Endothelial cell of umbilical vein (primary cell): ENCODE measurements around the gene NR6A1. TPM values are rescaled to one million over a fixed set of nuclear protein-coding genes. Genes with fewer than 3 reads are reported as not detected.

Experiments used
- BruUV-seq: library from RNA; stranded (reverse); fragments of 400-500 nt; replicated peaks from 2 replicates; lab custom pipeline; 2021; lab: Mats Ljungman, UMichigan
- CTCF ChIA-PET: fragments of 300-600, 350-600 bp; sonication (Branson Sonifier 250); formaldehyde crosslinking; loops from one replicate; lab custom pipeline; 2021; ENCODE audit warnings: antibody characterized with exemption, inconsistent platforms; lab: Charles Lee
- POLR2A ChIA-PET: fragments of 300-600, 350-600 bp; sonication (Branson Sonifier 250); formaldehyde crosslinking; loops from one replicate; lab custom pipeline; 2021; ENCODE audit warnings: antibody characterized with exemption, inconsistent platforms; lab: Charles Lee
- DNase-seq: peaks from one replicate; pipeline ENCODE4 v3.0.0-alpha.2; 2011; ENCODE audit warnings: low read depth, low spot score
- FAIRE-seq: peaks from 2 replicates; lab custom pipeline; 2011; peaks lifted over from hg19 to GRCh38; lab: Jason Lieb, UNC
- H2AFZ ChIP-seq: 2 replicates; pipeline ENCODE4 v1.6.0; 2012; ENCODE audit warnings: low read depth, low read length, control low read depth, inconsistent platforms
- H3K27ac ChIP-seq: 2 replicates; pipeline ENCODE4 v1.5.1; 2011; ENCODE audit warnings: low read depth, mild to moderate bottlenecking, control low read depth, low read length, moderate library complexity; ENCODE audit not compliant: insufficient read depth
- H3K27me3 ChIP-seq, 2 experiments: 2 replicates each; pipeline versions ENCODE4 v1.6.0 to v1.6.1; 2011; ENCODE audit warnings: low read length in 2 of 2, mixed read lengths in 1 of 2; ENCODE audit not compliant: control insufficient read depth in 2 of 2, insufficient read depth in 2 of 2
- H3K36me3 ChIP-seq, 2 experiments: 2 replicates in 1 of 2; 3 replicates in 1 of 2; pipeline ENCODE4 v1.5.1; 2011; ENCODE audit warnings: low read length in 2 of 2, mild to moderate bottlenecking in 1 of 2, moderate library complexity in 1 of 2; ENCODE audit not compliant: control insufficient read depth in 2 of 2, insufficient read depth in 2 of 2; ENCODE audit errors: extremely low read depth in 1 of 2
- H3K4me1 ChIP-seq: 3 replicates; pipeline ENCODE4 v1.5.1; 2011; ENCODE audit warnings: mild to moderate bottlenecking, low read length; ENCODE audit not compliant: control insufficient read depth, insufficient read depth; ENCODE audit errors: extremely low read depth
- H3K4me2 ChIP-seq: 2 replicates; pipeline ENCODE4 v1.6.1; 2011; ENCODE audit warnings: low read length, control low read depth, mixed read lengths; ENCODE audit not compliant: insufficient read depth
- H3K4me3 ChIP-seq, 3 experiments: fragments of 200-600 bp in 1 of 3; sonication (generic), shearing (Covaris generic) in 1 of 3; replicated peaks in 1 of 3; 2 replicates each; pipeline ENCODE4 v1.5.1; 2011 to 2016; ENCODE audit warnings: control low read depth in 3 of 3, low read length in 3 of 3, mild to moderate bottlenecking in 2 of 3, inconsistent platforms in 1 of 3, low read depth in 1 of 3, moderate library complexity in 1 of 3; ENCODE audit not compliant: insufficient read depth in 1 of 3
- H3K79me2 ChIP-seq: 2 replicates; pipeline ENCODE4 v1.6.0; 2012; ENCODE audit warnings: low read length, inconsistent platforms; ENCODE audit not compliant: control insufficient read depth, insufficient read depth
- H3K9ac ChIP-seq: replicated peaks from 2 replicates; pipeline ENCODE3; 2011; ENCODE audit warnings: low read length, control low read depth; ENCODE audit not compliant: insufficient read depth; ENCODE audit errors: extremely low read depth
- H3K9me1 ChIP-seq: replicated peaks from 3 replicates; pipeline ENCODE4 v1.6.0; 2011; ENCODE audit warnings: mild to moderate bottlenecking, low read length; ENCODE audit not compliant: control insufficient read depth, insufficient read depth; ENCODE audit errors: extremely low read depth
- H3K9me3 ChIP-seq: replicated peaks from 2 replicates; pipeline ENCODE4 v1.5.1; 2012; ENCODE audit warnings: low read length, inconsistent platforms; ENCODE audit not compliant: control insufficient read depth, insufficient read depth
- H4K20me1 ChIP-seq: replicated peaks from 2 replicates; pipeline ENCODE3; 2011; ENCODE audit warnings: mild to moderate bottlenecking, low read length; ENCODE audit not compliant: control insufficient read depth, insufficient read depth; ENCODE audit errors: extremely low read depth
- CTCF ChIP-seq, 2 donors: IDR thresholded peaks; 1 replicate in 1 of 2; 2 replicates in 1 of 2; pipeline ENCODE4 v1.5.1; 2011; ENCODE audit warnings: low read length in 2 of 2, mild to moderate bottlenecking in 2 of 2, moderate library complexity in 2 of 2, control low read depth in 1 of 2, inconsistent platforms in 1 of 2, low read depth in 1 of 2; ENCODE audit not compliant: insufficient read depth in 1 of 2; ENCODE audit errors: extremely low read depth in 1 of 2
- EZH2 ChIP-seq: IDR thresholded peaks from 2 replicates; pipeline ENCODE4 v1.6.1; 2012; ENCODE audit warnings: borderline replicate concordance, low read depth, mild to moderate bottlenecking, moderate library complexity, low read length, inconsistent platforms; ENCODE audit not compliant: severe bottlenecking
- FOS ChIP-seq: IDR thresholded peaks from 2 replicates; pipeline ENCODE4 v1.6.1; 2011; ENCODE audit warnings: mild to moderate bottlenecking, low read length, moderate library complexity, borderline replicate concordance; ENCODE audit not compliant: insufficient read depth
- GATA2 ChIP-seq: IDR thresholded peaks from 2 replicates; pipeline ENCODE4 v1.7.0; 2011; ENCODE audit warnings: low read depth, mild to moderate bottlenecking, moderate library complexity, mixed read lengths, low read length; ENCODE audit not compliant: insufficient read length, insufficient read depth
- JUN ChIP-seq: IDR thresholded peaks from 2 replicates; pipeline ENCODE4 v1.6.1; 2011; ENCODE audit warnings: borderline replicate concordance, low read depth; ENCODE audit not compliant: insufficient read length, insufficient read depth
- MAX ChIP-seq: IDR thresholded peaks from 2 replicates; pipeline ENCODE4 v1.6.1; 2011; ENCODE audit not compliant: insufficient read depth, insufficient read length
- MYC ChIP-seq: IDR thresholded peaks from one replicate; pipeline ENCODE4 v1.6.1; 2011; ENCODE audit warnings: mild to moderate bottlenecking, low read depth, low read length
- POLR2A ChIP-seq: IDR thresholded peaks from 2 replicates; pipeline ENCODE4 v1.6.1; 2012; ENCODE audit warnings: low read depth, mild to moderate bottlenecking, control low read depth, low read length
- POLR2AphosphoS5 ChIP-seq: IDR thresholded peaks from 2 replicates; pipeline ENCODE4 v1.6.1; 2012; ENCODE audit warnings: low read depth, mild to moderate bottlenecking, control low read depth, low read length, moderate library complexity; ENCODE audit not compliant: insufficient read depth
- dilution Hi-C: fragments of 300-500 bp; cut with MboI; formaldehyde crosslinking; loops from one replicate; pipeline ENCODE4 v1.15.0; 2019; ENCODE audit warnings: low sequenced_read_pairs; ENCODE audit not compliant: extremely low pct_ligation_motif_present
- intact Hi-C: fragments of 100-400 bp; cut with micrococcal nuclease; formaldehyde crosslinking; loops from one replicate; pipeline ENCODE4 v1.10.0; 2022
- polyA plus RNA-seq, 4 experiments: library from polyadenylated mRNA; depleted of rRNA in 3 of 4; stranded (reverse) in 3 of 4; unstranded in 1 of 4; fragments of >200 nt; gene quantifications; 2 replicates each; pipeline versions ENCODE4 v1.2.1 to v1.2.3, GENCODE V29; 2011 to 2012; ENCODE audit warnings: missing spikeins in 1 of 4
- total RNA-seq: library from RNA; stranded (reverse); gene quantifications from 2 replicates; pipeline ENCODE4 v1.2.3, GENCODE V29; 2021

NR6A1 gene
- total and polyA plus RNA-seq, 2 donors (not counting 3 experiments of a cell fraction or from before 2014, with no cell fraction given): 0.17 to 1.2 TPM

- no peak overlapping the region for H3K4me3 ChIP-seq
- H3K4me1 ChIP-seq: peaks cover 11% of the 10 kb centered on the region
- dilution Hi-C loops (no loop called here), intact Hi-C loops (no loop called here)
- H3K27ac ChIP-seq: no peak overlapping the region
- TF ChIP-seq POLR2AphosphoS5 (no peak), CTCF (IDR thresholded peaks at IDR 0.05; ENCODE audit: extremely low read depth in 1 of 2, insufficient read depth in 1 of 2, low read depth in 1 of 2, low read length in 2 of 2) (no peak), FOS (no peak), POLR2A (no peak), MYC (no peak), EZH2 (no peak), MAX (no peak), GATA2 (no peak), JUN (no peak)
- H3K4me2 ChIP-seq: no peak overlapping the region
- no peaks in the 10 kb centered on the region for H3K9me3 ChIP-seq
- POLR2A ChIA-PET: no interaction called here
- no peaks in the 10 kb centered on the region for H4K20me1 ChIP-seq
- no TSS peak for BruUV-seq
- FAIRE-seq: no peak
- no peak overlapping the region for H3K9ac ChIP-seq
- no peaks in the 10 kb centered on the region for H3K9me1 ChIP-seq
- no peaks in the 10 kb centered on the region for H3K79me2 ChIP-seq
- peaks cover 2 to 3% of the 10 kb centered on the region in 2 experiments for H3K27me3 ChIP-seq
- CTCF ChIA-PET: interaction anchor here (1.0 to 5.2 kb wide), 5 partner anchors 23 to 60 kb away, joined by 3 to 40 read pairs (median 6); partner anchors contain the start of genes NR6A1 and WDR38
- H3K36me3 ChIP-seq: no peaks in the 10 kb centered on the region
- DNase-seq: no peak
- H2AFZ ChIP-seq: no peak overlapping the region
These were observed 23.9 kb upstream of the NR6A1 start for GRCh38 chr9:124794902-124795491.
